ENCODE measurements around the gene NSRP1.

GRCh38 chr17:30217054-30217453 lies 100.4 kb downstream of the NSRP1 start:
- no peak for TF ChIP-seq ZNF343 (CRISPR knock-in tag; IDR thresholded peaks at IDR 0.05)
- TF ChIP-seq SMC3 (IDR thresholded peaks at IDR 0.05; ENCODE audit: low read length), result no peak
- no peak for TF ChIP-seq KLF11 (CRISPR knock-in tag; IDR thresholded peaks at IDR 0.05)
- no peak for TF ChIP-seq KDM1A (CRISPR knock-in tag; IDR thresholded peaks at IDR 0.05)
- TF ChIP-seq MAZ (IDR thresholded peaks at IDR 0.05; ENCODE audit: borderline replicate concordance, low read depth, low read length), result no peak
- TF ChIP-seq MAZ (CRISPR knock-in tag; IDR thresholded peaks at IDR 0.05; ENCODE audit: low read depth), result no peak
- no peak for TF ChIP-seq DPF2 (CRISPR knock-in tag; IDR thresholded peaks at IDR 0.05; ENCODE audit: borderline replicate concordance, low read depth)
- TF ChIP-seq NR3C1 (CRISPR knock-in tag; IDR thresholded peaks at IDR 0.05), result no peak
- no peak for TF ChIP-seq RAD21 (CRISPR knock-in tag; IDR thresholded peaks at IDR 0.05)

Data from HepG2 (cell line).